ENCODE measurements around the gene GNPTAB. TPM values are rescaled to one million over a fixed set of nuclear protein-coding genes. Genes with fewer than 3 reads are reported as not detected.

The GNPTAB gene
- total RNA-seq, 1 experiment from 2014 or later: 25.4 TPM

DNA sequence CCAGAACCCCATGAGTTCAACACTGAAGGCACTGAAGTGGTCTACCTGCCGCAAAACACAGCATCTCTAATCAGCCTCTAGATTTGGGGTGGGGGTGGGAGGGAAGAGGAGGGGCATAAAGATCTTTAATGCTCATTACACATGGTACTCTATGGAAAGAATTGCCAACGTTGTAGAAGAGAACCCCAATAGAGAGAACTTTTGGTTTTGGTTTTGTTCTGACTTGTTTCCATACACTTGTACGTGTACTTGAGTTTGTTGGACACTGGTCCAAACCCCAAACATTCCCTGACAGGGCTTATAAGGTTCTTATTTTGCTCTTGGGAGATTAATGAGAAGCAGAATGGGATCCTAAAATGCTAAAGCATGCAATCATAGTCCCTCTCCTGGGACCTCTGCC lies 31.0 kb downstream of the GNPTAB start (continued):
- TF ChIP-seq, protein P1, sequence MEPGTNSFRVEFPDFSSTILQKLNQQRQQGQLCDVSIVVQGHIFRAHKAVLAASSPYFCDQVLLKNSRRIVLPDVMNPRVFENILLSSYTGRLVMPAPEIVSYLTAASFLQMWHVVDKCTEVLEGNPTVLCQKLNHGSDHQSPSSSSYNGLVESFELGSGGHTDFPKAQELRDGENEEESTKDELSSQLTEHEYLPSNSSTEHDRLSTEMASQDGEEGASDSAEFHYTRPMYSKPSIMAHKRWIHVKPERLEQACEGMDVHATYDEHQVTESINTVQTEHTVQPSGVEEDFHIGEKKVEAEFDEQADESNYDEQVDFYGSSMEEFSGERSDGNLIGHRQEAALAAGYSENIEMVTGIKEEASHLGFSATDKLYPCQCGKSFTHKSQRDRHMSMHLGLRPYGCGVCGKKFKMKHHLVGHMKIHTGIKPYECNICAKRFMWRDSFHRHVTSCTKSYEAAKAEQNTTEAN (CRISPR knock-in tag; IDR thresholded peaks at IDR 0.05): no peak
- TF ChIP-seq JAZF1 (CRISPR knock-in tag; IDR thresholded peaks at IDR 0.05) (no peak), OVOL2 (CRISPR knock-in tag; IDR thresholded peaks at IDR 0.05; ENCODE audit: borderline replicate concordance) (no peak), TEAD1 (CRISPR knock-in tag; IDR thresholded peaks at IDR 0.05) (no peak)
- TF ChIP-seq, protein P2, sequence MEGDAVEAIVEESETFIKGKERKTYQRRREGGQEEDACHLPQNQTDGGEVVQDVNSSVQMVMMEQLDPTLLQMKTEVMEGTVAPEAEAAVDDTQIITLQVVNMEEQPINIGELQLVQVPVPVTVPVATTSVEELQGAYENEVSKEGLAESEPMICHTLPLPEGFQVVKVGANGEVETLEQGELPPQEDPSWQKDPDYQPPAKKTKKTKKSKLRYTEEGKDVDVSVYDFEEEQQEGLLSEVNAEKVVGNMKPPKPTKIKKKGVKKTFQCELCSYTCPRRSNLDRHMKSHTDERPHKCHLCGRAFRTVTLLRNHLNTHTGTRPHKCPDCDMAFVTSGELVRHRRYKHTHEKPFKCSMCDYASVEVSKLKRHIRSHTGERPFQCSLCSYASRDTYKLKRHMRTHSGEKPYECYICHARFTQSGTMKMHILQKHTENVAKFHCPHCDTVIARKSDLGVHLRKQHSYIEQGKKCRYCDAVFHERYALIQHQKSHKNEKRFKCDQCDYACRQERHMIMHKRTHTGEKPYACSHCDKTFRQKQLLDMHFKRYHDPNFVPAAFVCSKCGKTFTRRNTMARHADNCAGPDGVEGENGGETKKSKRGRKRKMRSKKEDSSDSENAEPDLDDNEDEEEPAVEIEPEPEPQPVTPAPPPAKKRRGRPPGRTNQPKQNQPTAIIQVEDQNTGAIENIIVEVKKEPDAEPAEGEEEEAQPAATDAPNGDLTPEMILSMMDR (IDR thresholded peaks at IDR 0.05): no peak
- TF ChIP-seq, protein P3, sequence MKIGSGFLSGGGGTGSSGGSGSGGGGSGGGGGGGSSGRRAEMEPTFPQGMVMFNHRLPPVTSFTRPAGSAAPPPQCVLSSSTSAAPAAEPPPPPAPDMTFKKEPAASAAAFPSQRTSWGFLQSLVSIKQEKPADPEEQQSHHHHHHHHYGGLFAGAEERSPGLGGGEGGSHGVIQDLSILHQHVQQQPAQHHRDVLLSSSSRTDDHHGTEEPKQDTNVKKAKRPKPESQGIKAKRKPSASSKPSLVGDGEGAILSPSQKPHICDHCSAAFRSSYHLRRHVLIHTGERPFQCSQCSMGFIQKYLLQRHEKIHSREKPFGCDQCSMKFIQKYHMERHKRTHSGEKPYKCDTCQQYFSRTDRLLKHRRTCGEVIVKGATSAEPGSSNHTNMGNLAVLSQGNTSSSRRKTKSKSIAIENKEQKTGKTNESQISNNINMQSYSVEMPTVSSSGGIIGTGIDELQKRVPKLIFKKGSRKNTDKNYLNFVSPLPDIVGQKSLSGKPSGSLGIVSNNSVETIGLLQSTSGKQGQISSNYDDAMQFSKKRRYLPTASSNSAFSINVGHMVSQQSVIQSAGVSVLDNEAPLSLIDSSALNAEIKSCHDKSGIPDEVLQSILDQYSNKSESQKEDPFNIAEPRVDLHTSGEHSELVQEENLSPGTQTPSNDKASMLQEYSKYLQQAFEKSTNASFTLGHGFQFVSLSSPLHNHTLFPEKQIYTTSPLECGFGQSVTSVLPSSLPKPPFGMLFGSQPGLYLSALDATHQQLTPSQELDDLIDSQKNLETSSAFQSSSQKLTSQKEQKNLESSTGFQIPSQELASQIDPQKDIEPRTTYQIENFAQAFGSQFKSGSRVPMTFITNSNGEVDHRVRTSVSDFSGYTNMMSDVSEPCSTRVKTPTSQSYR (CRISPR knock-in tag; IDR thresholded peaks at IDR 0.05): no peak
- TF ChIP-seq, protein P4, sequence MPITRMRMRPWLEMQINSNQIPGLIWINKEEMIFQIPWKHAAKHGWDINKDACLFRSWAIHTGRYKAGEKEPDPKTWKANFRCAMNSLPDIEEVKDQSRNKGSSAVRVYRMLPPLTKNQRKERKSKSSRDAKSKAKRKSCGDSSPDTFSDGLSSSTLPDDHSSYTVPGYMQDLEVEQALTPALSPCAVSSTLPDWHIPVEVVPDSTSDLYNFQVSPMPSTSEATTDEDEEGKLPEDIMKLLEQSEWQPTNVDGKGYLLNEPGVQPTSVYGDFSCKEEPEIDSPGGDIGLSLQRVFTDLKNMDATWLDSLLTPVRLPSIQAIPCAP (CRISPR knock-in tag; IDR thresholded peaks at IDR 0.05): no peak
- TF ChIP-seq, protein P5, sequence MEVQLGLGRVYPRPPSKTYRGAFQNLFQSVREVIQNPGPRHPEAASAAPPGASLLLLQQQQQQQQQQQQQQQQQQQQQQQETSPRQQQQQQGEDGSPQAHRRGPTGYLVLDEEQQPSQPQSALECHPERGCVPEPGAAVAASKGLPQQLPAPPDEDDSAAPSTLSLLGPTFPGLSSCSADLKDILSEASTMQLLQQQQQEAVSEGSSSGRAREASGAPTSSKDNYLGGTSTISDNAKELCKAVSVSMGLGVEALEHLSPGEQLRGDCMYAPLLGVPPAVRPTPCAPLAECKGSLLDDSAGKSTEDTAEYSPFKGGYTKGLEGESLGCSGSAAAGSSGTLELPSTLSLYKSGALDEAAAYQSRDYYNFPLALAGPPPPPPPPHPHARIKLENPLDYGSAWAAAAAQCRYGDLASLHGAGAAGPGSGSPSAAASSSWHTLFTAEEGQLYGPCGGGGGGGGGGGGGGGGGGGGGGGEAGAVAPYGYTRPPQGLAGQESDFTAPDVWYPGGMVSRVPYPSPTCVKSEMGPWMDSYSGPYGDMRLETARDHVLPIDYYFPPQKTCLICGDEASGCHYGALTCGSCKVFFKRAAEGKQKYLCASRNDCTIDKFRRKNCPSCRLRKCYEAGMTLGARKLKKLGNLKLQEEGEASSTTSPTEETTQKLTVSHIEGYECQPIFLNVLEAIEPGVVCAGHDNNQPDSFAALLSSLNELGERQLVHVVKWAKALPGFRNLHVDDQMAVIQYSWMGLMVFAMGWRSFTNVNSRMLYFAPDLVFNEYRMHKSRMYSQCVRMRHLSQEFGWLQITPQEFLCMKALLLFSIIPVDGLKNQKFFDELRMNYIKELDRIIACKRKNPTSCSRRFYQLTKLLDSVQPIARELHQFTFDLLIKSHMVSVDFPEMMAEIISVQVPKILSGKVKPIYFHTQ (CRISPR knock-in tag; IDR thresholded peaks at IDR 0.05): no peak
- TF ChIP-seq, protein P6, sequence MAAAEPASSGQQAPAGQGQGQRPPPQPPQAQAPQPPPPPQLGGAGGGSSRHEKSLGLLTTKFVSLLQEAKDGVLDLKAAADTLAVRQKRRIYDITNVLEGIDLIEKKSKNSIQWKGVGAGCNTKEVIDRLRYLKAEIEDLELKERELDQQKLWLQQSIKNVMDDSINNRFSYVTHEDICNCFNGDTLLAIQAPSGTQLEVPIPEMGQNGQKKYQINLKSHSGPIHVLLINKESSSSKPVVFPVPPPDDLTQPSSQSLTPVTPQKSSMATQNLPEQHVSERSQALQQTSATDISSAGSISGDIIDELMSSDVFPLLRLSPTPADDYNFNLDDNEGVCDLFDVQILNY (CRISPR knock-in tag; IDR thresholded peaks at IDR 0.05): no peak

DNA sequence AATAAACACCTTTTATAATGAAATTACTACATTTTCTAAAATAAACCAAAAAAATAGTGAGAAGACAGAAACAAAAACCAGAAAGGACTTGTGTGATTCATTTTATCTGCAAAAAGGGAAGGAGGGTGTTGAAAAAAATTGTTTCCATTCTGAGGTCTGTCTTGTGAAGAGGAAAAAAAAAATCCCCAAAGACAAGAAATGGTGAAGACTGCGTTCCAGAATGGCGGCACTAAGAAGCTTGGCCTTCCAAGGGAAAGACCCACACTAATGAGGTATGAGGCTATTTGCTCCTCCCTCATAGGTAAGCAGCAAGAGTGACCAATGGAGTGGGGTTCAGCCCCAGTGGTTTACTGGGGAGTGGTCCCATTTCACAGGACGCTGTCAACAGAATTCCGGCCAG lies 35.0 kb downstream of the GNPTAB start:
- no peak for DNase-seq (ENCODE audit: low spot score)
- Mint-ChIP-seq H3K4me1 (no peaks in the 10 kb centered on the region), H3K27ac (no peak overlapping the region), H3K9me3 (no peaks in the 10 kb centered on the region), H3K36me3 (no peaks in the 10 kb centered on the region), H3K27me3 (ENCODE audit: low read depth) (no peaks in the 10 kb centered on the region), H3K4me3 (no peak overlapping the region)
- ChIA-PET POLR2A (no interaction called here), CTCF (no interaction called here)
- no peak for ATAC-seq
- TF ChIP-seq FOXJ3 (CRISPR knock-in tag; IDR thresholded peaks at IDR 0.05; ENCODE audit: borderline replicate concordance) (no peak), OVOL2 (CRISPR knock-in tag; IDR thresholded peaks at IDR 0.05; ENCODE audit: borderline replicate concordance) (no peak), CBFB (CRISPR knock-in tag; IDR thresholded peaks at IDR 0.05; ENCODE audit: low read depth) (no peak), NFE2L1 (CRISPR knock-in tag; IDR thresholded peaks at IDR 0.05) (no peak), ELF4 (CRISPR knock-in tag; IDR thresholded peaks at IDR 0.05; ENCODE audit: low read depth) (no peak), MYBL2 (CRISPR knock-in tag; IDR thresholded peaks at IDR 0.05) (no peak)
- TF ChIP-seq, protein P7, sequence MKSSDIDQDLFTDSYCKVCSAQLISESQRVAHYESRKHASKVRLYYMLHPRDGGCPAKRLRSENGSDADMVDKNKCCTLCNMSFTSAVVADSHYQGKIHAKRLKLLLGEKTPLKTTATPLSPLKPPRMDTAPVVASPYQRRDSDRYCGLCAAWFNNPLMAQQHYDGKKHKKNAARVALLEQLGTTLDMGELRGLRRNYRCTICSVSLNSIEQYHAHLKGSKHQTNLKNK (CRISPR knock-in tag; IDR thresholded peaks at IDR 0.05): no peak
- TF ChIP-seq, protein P4 (CRISPR knock-in tag; IDR thresholded peaks at IDR 0.05): no peak
- TF ChIP-seq, protein P8, sequence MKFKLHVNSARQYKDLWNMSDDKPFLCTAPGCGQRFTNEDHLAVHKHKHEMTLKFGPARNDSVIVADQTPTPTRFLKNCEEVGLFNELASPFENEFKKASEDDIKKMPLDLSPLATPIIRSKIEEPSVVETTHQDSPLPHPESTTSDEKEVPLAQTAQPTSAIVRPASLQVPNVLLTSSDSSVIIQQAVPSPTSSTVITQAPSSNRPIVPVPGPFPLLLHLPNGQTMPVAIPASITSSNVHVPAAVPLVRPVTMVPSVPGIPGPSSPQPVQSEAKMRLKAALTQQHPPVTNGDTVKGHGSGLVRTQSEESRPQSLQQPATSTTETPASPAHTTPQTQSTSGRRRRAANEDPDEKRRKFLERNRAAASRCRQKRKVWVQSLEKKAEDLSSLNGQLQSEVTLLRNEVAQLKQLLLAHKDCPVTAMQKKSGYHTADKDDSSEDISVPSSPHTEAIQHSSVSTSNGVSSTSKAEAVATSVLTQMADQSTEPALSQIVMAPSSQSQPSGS (CRISPR knock-in tag; IDR thresholded peaks at IDR 0.05; ENCODE audit: borderline replicate concordance, low read depth): no peak
- TF ChIP-seq, protein P3 (CRISPR knock-in tag; IDR thresholded peaks at IDR 0.05): no peak

All from WTC11 (cell line).